Ishikawa (cell line): ENCODE data around the gene FAM120AOS.

Source experiments
- CEBPB ChIP-seq: IDR thresholded peaks from 2 replicates; pipeline ENCODE4 v1.6.1; 2012
- CREB1 ChIP-seq: IDR thresholded peaks from 2 replicates; pipeline ENCODE4 v1.6.1; 2012; ENCODE audit warnings: low read depth
- FOXM1 ChIP-seq: IDR thresholded peaks from 2 replicates; pipeline ENCODE4 v1.6.1; 2012; ENCODE audit warnings: low read depth, borderline replicate concordance
- YY1 ChIP-seq: IDR thresholded peaks from 2 replicates; pipeline ENCODE4 v1.6.1; 2012; ENCODE audit warnings: low read depth
- TF ChIP-seq, protein P1 (sequence below): IDR thresholded peaks from 2 replicates; pipeline ENCODE4 v1.6.1; 2012

DNA sequence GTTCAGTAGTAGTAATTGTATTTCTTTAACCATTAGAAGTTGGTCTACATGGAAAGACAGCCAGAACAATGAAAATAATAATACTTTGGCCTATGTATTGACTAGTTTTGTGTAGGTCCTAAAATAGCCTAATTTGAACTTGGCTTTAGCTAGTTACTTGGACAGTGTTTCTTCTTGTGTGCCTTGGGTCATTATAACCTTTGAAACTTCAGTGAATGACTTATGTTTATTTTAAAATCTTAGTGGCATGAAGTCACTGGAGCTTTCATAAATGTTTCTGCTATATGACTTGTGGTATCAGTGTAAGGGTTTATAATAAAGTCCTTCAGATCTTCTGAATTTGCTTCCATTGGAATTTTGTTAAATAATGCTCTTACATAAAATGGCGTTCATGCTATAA lies 2.6 kb upstream of the FAM120AOS start:
- TF ChIP-seq CEBPB (no peak), CREB1 (no peak), FOXM1 (no peak), YY1 (no peak)
- TF ChIP-seq, protein P1, sequence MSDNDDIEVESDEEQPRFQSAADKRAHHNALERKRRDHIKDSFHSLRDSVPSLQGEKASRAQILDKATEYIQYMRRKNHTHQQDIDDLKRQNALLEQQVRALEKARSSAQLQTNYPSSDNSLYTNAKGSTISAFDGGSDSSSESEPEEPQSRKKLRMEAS: no peak
